DMS53 treated with DMSO at 0.1 percent for 48 hours (cell line): ENCODE results near the gene RFC2.

Experiments
- DNase-seq: peaks from one replicate; lab custom pipeline; 2025; ENCODE audit not compliant: unreplicated experiment; lab: John Stamatoyannopoulos, UW

RFC2 gene

DNA sequence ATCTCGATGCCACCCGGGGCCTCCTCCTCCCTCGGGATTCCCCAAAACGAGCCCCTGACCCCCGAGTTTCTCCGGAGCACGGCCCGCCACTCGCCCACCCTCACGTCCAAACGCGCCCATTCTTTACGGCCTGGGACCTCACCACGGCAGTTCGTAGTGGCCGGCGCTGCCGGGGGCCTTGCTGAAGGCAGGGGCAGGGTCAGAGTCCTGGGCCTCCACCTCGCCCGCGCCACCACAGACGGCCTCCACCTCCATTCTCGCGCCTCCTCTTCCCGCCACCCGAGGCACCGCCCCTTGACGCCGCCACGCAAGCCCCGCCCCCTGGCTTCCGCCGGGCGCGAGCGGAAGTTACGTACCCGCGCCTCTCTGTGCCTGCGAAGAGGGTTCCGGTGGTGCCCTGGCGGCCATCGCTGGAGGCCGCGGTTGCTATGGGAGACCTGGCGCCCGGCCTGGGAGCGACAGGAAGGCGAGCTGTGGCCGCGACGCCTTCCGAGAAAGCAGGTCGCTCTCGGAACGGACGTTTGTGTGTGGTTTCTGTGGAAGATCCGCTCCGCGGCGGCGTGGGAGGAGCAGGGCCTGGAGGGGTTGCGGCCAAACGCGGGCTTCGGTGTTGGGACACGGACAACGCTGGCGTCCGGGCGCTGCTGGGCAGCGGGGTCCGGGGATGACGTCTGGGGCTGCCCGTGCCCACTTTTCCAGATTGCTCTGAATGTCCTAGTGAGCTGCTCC, at the start of gene RFC2:
Gene RFC2, minus strand, starts transcription at position 271 of the 729 bp plus-strand sequence. Its CDS starts 16 bp downstream, at position 255.
- DNase-seq, result peak; percentile 90

DNA sequence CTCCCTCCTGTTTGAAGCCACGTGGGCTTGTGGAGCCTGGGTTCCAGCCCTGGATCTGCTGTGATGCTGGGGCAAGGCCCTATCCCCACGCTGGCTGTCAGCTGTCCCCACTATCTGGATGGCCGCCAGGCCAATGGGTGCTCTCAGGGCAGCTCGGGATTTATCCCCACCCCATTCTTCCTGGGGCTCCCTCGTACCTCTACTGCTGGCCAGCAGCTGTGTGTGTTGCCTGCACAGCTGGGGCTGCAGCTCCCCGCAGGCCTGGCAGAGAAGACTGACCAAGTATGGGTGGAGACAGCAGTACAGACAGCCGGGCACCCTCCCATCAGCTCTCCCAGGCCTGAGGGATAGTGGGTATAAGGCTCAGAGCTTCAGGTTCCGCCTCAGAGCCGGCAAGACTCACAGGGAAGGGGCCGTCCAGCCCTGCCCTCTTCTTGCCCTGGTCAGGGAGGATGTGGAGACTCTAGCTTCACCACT, 48.6 kb upstream of the RFC2 start:
- DNase-seq, result no peak

DNA sequence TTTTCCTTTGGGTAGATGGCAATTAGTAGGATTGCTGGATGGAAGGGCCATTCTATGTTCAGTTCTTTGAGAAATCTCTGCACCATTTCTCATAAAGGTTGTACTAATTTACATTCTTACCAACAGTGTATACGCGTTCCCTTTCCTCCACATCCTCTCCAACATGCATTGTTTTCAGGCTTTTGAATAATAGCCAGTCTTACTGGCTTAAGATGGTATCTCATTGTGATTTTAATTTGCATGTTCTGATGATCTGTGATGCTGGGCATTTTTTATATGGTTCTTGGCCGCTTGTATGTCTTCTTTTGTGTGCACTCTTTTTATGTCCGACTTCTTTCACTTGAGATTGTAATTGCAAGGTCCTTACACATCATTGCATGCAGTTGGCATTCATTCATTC, 46.7 kb upstream of the RFC2 start:
- no peak for DNase-seq

DNA sequence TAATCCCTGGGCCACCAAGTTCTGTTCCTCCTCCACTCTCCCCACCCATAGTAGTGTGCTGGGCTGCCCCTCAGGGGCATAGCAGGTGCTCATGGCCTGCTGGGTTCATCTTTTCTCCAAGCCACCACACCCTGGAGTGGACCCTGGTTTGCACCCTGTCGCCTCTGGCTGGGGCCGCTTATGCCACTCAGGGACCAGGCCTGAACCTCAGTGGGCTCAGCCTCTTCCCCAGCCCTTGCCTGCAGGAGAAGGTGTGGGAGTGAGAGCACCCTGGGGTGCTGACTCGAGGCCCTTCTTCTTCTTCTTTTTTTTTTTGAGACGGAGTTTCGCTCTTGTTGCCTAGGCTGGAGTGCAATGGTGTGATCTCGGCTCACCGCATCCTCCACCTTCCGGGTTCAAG, 45.2 kb upstream of the RFC2 start:
- DNase-seq, result no peak

DNA sequence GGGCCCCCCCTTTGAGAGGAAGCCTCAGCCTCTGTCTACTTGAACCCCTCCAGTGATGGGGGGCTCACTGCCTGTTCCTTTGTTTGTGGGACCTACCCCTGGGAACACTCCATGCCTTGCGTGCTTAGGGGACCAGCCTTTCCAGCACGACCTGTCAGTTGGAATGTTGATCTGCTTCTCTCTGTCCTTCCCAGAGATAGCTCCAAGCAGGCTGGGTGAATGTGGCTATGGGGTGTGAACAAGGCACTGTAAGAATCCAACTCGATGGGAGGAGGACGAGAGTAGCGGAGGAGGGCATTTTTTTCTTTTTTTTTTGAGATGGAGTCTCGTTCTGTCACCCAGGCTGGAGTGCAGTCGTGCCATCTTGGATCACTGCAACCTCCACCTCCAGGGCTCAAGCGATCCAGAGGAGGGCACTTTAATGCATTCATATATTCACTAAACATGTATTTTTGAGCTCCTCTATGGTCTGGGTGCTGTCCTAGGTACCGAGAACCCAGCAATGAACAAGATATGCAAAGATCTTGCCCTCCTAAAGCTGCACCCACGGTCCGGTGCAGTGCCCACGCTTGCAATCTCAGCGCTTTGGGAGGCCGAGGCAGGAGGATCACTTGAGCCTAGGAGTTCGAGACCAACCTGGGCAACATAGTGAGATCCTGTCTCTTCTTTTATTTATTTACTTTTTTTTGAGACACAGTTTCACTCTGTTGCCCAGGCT, 43.5 kb upstream of the RFC2 start:
- no peak for DNase-seq

DNA sequence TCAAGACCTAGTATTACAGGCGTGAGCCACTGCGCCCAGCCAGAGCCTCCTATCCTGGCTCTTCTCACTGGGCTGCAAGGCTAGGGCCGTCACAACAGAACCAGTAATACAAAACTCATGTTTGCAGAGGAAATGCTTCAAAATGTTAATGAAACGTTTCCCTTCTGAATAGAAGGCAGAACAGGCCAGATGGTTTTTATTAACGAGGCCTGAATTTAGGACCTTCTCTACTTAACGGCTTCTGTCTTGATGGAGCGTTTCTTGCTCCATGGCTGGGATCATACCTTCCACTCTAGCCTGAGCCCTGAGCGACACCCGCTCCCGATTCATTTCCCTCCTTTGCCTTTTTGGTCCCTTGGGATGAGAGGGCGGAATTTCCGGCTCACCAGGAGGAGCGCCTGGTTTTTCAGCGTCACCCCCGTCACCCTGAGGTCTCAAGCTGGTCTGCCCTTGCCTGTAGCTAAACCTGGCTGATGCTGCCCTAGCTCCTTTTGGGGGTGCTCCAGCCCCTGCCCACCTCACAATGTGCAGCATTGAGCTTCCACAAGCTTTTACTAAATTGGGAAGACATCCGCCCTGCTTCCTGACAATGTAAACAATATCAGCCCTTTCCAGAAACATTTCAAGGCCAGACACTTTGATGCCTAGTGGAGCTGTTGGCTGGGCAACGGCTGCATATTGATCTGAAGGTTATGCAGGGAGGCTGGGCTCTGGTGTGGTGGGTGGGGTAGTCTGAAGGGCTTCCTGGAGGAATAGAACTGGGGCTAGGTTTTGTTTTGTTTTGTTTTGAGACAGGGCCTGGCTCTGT, 40.2 kb upstream of the RFC2 start:
- no peak for DNase-seq

DNA sequence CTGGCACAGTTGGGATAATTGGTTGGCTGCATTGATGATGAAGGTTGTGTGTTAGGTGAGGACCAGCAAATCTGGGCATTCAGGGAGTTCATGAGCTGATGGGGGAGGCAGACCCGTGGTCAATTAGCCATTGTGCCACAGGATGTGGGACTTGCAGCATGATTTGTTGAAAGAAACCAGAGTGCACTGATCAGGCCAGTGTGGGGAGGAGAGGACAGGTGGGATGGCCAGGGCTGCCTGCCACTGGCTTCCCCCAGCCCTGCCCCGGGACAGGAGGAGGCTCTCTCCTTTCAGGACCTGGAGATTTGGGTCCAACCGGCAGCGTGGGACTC, 39.3 kb upstream of the RFC2 start:
- DNase-seq, result no peak

DNA sequence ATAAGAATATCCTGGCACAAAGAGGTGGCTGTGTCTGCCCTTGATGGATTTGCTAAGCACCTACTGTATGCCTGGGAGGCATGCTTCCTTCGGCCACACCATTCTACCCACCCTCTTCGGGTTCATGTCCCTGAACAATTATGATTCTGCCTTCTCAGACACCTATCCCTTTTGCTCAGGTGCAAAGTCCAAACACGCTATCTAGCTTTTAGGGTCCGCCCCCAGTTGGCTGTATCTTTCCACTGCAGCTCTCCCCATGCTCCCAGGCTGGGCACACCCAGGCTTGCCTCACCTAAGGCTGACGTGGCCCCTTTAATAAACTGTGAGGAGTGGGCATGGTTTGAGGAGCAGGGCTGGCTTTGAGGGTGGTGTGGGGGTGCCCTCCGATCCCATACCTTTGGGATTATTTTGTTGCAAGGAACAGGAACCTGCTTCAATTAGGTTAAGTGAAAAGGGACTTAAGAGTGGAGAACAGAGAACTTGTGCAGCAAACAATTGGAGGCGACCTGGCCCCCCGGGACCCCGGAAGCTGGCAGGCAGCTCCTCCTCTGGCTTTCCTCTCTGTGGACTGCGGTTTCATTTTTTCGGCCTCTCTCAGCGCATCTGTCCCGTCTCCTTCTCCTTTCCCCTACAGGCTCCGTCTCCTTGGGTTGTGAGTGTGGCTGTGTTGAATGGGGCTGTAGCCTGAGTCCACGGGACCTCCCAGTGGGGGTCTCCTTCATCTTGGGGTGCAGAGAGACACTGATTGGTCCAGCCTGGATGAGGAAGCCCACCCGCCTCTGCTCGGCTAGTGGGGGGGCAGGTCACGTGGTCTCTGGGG, 38.8 kb upstream of the RFC2 start:
- DNase-seq, result no peak

DNA sequence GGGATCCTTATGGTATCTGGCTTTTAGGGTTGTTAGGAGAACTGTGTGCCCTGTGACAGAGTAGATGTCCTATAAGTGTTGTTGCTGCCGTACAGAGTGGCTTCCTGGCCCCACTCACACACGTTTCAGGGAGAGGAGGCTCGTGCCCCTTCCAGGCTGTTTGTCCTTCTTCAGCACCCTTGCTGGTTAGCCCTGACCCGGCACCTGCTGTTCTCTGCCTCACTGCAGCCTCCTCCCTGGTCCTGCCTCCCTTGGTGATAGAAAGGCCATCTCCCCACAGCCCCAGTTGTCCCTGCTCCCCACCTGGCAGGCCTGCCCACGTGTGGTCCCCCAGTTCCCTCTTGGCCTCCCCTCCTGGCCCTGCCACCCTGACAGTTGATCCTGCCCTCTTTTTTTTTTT, 37.3 kb upstream of the RFC2 start:
- DNase-seq, result no peak

DNA sequence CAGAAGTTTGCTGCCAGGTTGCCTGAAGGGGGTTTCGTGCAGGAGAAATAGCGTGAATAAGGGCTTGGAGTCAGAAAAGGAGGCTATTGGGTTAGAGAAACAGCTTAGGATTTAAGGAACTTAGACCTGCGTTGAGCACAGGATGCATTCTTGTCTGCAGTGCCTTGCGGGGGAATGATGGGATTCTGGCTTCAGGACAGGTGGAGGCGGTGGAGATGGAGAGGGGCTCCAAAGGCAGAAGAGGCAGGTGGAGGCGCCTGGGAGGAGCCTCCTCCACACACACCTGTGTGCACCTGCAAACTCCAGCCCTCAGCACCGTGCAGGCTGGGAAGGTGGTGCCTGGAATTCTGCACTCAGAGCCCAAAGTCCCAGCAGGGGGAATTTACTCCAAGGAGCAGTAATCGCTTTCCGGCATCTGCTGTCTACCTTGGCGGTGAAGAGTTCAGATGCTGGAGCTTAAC, 36.8 kb upstream of the RFC2 start:
- no peak for DNase-seq

DNA sequence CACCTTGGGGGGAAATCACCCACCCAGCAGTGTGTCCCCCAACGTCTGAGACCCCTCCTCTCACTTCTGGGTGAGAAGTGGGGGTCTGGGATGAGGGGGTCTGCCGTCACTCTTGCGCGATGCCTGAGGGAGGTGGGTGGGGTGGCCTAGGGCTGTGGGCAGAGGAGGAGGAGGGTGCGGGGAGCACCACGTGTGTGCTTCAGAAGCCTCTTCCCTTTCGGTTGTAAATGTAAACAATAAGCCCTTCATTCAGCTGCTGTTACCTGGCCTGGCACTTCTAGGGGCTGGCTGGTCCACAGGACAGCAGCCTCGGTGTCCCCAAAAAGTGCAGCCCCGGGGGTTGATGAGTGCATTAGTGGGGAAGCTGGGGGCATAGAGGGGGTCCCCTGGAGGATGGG, 36.4 kb upstream of the RFC2 start:
- peak; percentile 23 for DNase-seq

DNA sequence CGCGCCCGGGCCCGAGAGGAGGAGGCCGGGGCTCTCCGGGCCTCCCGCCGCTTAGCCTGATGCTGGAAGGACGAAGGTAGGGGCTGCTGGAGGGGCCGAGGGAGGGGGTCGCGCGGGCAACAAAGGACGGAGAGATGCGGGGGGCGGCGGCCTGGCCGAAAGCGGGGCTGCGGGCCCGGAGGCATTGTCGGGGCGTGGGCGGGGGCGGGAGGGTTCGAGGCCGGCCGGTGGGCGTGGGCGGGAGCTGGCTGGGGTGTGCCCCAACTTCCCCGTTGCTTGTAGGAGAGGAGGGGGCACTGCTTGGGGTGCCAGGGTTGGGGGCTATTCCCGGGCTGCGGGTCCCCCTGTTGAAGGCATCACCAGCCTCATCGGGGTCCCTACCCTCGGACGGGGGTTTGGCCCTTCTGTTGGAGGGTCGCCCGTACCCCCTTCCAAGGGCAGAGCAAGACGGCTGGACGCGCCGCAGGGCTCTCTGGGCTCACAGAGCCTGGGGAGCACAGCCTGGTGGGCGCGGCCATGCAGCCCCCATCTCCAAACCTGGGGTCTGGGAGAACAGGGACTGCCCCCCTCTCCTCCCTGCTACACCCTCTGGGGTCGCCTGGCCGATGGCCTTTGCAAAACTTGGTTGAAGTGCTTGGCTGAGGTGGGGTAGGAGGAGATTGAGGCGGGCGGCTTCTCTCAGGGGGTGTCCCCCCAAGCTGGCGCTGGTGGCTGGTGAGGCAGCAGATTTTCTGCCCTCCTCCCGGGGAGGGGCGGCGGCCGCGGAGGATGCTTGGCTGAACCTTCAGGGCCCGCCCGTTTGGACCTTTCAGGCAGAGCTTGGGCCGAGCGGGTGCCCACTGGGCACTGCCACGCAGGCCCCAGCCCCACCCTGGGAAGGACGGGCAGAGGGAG, 35.7 kb upstream of the RFC2 start:
- no peak for DNase-seq

DNA sequence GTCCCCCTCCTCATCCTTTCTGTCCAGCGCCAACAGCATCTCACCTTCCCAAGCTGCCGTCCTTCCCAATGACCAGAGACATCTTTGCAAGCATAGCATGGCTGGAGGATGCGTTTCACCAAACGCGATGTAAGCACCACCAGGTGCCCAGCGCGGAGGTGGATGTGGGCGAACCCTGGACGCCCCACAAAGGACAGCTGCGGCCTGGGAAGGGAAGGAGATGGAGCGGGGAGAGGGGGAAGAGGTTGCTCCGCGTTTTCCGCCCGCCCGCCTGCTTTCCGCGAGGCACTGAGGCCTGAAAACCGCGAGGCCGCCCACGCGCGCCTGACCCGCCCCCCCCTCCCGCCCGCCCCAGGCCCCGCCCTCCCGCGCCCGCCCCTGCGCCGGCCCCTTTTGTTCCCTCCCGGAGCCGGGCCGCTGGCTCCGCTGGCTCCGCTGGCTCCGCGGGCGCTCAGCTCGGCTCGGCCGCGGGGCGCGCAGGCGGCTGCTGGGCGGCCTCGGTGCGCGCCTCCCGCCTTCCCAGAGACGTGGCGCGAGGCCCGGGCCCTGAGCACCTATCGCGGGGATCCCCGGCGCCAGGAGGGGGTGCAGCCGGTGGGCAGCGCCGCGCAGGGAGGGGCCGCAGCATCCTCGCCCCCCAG, 34.9 kb upstream of the RFC2 start, which contains the start of gene CLIP2:
Gene CLIP2, plus strand, starts transcription at position 390 of the 641 bp plus-strand sequence. CDS start 28,140 bp downstream, outside the sequence.
- DNase-seq, result peak; percentile 65

DNA sequence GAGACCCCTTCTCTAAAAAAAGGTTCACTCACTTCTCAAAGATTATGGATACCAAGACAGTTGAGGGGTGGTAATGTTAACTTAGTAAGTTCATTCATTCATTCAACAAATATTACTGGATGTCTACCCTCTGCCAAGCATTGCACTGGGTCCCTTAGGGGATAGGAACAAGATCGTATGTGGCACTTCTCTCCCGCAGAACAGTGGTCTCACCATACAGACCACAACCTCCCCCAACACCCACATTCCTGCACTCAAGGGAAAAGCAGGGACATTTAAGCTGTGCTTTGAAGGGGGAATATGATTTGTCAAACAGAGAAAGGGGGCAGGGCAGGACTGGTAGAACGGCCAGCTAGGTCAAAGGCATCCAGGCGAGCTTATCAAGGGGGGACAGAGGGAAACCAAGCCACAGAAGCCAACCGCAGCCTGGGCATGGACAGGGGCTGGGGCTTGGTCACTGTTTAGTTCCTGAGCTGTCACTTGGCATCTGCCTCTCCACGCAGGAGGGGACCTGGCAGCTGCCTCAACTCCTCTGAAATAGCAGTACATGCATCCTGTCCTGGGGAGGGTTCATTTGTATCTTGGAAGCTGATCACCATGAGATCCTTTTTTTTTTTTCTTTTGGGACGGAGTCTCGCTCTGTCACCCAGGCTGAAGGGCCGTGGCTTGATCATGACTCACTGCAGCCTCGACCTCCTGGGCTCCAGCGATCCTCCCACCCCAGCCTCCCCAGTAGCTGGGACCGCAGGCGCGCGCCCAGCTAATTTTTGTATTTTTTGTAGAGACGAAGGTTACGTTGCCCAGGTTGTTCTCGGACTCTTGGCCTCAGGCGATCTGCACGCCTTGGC, 34.1 kb upstream of the RFC2 start:
- DNase-seq, result no peak

DNA sequence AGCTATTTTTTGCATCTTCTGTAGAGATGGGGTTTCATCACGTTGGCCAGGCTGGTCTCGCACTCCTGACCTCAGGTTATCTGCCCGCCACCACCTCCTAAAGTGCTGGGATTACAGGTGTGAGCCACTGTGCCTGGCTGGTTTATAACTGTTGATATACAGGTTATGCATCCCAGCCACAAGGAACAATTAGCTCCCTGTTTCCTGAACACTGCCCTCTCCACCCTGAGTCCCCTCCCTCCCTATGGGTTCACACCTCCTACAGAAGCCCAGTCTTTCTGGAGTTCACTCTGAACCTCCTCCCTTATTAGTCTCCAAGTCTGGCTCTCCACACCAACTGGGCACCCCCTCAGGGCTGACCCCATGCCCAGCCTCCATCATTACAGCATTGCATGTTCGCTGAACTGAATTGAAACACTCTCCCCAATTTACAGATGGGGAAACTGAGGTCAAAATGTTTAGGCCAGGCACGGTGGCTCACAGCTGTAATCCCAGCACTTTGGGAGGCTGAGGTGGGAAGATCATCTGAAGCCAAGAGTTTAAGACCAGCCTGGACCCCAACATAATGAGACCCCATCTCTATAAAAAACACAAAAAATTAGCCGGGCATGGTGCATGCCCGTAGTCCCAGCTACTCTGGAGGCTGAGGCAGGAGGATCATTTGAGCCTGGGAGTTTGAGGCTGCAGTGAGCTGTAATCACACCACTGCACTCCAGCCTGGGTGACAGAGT, 33.3 kb upstream of the RFC2 start:
- DNase-seq, result no peak

DNA sequence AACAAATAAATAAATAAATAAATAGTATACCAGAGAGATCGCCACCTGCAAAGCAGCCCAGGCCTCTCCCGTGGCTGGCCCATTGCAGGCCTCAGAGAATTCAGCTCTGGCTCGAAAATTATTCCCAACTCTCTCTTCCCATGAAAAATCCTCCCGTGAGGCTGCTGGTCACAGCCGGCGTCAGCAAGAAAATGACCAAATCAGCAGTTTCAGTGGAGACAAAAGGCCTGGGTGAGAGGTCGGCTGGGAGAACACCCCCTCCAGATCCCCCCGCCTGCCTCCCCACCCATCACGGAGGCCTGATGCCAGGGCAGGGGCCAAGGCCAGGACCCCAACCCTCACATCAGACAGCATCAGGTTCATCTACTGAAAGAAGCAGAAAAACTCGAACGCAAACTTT, 31.9 kb upstream of the RFC2 start:
- DNase-seq, result no peak

DNA sequence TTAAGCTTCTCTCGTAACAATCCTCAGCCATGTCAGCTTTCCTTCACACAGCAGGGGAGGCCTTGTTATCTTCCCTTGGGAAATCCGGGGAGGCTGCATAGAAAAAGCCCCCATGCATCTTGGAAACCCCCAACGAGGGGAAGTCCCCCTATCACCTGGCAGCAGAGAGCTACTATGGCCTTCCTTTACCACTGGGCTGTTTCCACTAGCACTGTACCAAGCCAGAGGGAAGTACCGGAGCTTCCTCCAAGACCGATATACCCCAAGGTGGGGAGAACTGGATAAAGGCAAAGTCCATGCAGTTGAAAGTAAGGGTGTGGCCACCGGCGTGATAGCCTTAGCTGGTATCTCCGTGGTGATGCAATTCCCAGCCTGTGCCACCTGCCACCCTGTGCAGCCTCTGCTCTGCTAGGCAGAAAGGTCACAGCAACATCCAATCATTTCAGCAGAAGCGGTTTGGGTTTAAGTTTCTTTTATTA, 30.6 kb upstream of the RFC2 start:
- peak; percentile 43 for DNase-seq
